Stimulated activated CD4-positive, alpha-beta T cell treated with anti-CD3 and anti-CD28 coated beads, Interleukin-12 subunit alpha, Interleukin-12 subunit beta, amount 100 ng/mL, for 48 hours (primary cell): ENCODE measurements around the gene FAM163B.

Source experiments
- DNase-seq, 3 donors: peaks; one replicate each; pipeline ENCODE4 v3.0.0-alpha.2; 2020; ENCODE audit warnings: low read depth in 2 of 3, low spot score in 1 of 3

Gene FAM163B

DNA sequence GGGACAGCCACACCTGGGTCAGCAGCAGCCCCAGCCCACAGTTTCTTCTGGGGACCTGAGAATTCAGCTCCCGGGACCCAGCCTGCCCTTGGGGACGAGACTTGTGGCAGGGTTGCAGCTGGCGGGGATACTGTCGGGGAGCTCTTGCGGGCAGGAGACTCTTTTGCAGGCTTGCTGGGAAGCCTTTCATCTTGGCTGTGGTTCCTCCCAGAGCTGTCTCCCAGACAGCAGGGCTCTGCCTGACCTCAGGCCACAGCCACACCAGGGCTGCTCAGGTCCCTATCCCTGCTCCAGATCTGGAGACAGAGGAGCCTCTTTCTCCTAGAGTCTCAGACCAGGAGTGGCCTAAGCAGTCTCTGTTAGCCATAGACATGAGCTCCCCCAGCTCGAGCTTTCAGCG, 79.7 kb downstream of the FAM163B start:
- DNase-seq, result no peak

DNA sequence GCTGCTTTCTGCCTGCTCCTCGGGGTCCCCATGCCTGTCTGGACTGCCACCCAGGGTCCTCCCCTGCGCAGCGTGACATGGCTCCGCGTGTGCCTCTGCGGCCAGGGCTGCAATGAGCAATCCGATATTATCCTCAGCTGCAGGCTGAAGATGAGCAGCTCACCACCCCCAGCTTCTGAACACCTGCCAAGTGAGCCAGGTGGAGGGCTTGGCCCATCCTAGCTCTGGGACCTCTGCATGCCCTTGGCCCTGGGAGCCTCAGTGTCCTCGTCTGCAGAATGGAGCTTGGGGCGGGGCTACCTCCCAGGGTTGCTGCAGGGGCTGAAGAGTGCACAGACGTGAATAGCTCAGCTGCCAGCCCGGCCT, 80.3 kb downstream of the FAM163B start:
- DNase-seq, result no peak

DNA sequence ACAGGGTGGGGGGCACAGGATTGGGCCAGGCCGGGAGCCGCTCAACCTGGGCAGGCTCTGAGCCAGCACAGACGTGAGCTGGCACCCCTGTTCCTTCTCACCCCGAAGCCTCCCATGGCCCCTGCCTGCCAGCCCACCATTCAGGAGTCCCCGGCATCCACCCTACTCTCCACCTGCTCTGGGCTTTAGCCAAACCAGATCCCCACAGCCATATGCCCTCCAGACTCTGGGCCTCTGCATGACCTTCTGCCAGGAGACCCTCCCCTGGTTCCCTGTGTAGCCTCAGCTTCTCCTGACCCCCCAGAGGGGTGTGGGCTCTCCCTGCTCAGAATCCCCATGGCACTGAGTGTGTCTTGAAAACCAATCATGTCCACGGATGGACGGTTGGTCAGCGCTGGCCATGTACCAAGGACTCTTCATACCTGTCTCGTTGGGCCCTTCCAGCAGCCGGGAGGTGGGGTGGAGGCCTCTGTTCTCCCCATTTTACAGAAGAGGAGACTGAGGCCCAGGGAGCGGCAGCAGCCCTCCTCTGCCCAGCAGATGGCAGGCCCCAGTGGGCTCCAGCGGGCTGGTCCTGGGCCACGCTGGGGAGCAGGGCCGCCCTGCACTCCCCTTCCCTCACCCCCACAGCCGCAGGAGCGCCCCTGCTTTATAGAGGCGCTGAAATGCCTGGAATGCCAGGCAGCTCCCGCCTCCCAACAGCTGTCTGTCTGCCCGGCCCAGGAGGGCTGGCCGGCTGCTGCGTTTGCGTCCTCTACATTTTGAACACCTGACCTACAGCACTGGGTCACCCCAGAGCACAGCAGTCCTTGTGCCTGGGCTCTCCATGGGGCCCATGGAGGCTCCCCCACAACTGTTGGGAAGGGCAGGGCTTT, 81.0 kb downstream of the FAM163B start:
- no peak for DNase-seq

DNA sequence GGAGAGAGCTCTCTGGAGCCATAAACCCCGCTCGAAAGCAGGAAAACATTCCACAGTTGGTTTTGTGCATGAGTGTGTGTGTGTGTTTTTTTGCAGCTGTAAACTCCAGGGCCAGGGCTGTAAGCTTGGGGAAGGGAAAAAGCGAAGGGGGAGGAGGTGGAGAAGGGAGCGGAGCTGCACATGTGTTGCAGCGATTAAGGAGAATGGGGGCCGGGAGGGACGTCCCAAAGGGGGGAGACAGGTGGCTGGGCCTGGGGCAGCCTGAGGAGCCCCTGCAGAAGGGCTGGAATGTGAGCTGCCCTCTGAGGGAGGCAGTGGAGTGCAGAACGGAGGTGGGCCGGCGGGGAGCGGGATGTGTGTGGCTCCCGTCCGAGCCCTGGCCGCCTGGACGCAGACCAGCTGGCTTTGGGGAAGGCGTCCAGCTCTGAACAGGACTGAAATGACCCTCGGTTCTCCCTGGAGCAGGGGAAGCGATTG, 81.7 kb downstream of the FAM163B start:
- no peak for DNase-seq
